GM19397 (cell line): ENCODE measurements around the gene CAMK4.

Experiments used
- ATAC-seq: cut with Tn5 transposase; IDR thresholded peaks from one replicate; pipeline ENCODE4 v1.9.1; 2021; ENCODE audit warnings: mild to moderate bottlenecking, moderate library complexity; ENCODE audit not compliant: unreplicated experiment

CAMK4 gene

GRCh38 chr5:111520908-111521307, 296.7 kb downstream of the CAMK4 start:
- ATAC-seq, result no peak

GRCh38 chr5:111528056-111528455, 303.9 kb downstream of the CAMK4 start:
- no peak for ATAC-seq

DNA sequence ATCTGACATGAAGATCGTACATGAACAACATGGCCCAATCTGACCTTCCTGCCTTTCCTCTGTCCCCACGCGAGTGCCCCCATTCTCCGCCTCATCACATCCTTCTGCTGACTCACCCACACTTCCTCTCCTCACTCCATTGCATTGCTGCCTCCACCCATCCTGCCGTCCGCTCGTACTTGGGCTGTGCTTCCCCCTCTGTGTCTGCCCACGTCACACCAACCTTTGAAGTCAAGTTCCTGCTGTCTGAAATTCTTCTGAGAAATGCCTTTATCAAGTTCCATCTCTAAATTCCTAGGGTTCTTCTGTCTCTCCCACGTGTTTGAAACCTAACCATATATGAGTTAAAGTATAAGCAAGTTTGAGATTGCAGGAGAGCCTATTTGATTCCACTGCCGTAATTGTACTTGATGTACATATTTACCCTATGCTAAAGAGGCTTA, 306.1 kb downstream of the CAMK4 start:
- ATAC-seq, result peak; percentile 95

GRCh38 chr5:111532886-111533582, 308.9 kb downstream of the CAMK4 start:
- no peak for ATAC-seq

DNA sequence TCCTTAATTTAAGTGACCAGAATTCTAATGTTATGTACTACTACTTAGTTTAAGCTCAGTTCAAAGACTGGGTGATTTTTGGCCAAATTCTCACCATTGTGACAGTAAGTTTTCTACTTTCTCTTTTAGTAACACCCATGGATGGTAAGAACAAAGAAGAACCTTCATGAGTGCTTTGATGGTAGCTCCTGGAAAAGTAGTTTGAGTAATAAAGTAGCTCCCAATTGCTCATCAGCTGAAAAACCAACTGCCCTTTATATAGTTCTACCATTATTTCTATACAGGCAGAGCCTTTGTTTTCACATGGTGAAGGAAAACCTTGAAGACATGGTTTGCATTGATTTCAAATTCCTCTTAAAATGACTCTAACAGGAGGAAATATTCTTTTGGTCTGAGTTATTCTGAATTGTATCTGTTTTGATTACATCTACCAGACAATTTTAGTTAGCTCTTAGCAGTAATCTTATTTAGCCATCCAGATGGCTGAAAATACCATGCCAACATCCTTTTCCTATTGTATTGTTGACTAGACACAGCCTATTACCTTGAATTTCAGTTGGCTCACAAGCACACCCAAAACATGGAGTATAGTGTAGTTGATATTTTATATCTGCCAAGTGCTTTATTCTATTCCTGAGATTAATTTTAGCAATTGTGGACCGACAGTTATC, 311.8 kb downstream of the CAMK4 start:
- ATAC-seq, result no peak

DNA sequence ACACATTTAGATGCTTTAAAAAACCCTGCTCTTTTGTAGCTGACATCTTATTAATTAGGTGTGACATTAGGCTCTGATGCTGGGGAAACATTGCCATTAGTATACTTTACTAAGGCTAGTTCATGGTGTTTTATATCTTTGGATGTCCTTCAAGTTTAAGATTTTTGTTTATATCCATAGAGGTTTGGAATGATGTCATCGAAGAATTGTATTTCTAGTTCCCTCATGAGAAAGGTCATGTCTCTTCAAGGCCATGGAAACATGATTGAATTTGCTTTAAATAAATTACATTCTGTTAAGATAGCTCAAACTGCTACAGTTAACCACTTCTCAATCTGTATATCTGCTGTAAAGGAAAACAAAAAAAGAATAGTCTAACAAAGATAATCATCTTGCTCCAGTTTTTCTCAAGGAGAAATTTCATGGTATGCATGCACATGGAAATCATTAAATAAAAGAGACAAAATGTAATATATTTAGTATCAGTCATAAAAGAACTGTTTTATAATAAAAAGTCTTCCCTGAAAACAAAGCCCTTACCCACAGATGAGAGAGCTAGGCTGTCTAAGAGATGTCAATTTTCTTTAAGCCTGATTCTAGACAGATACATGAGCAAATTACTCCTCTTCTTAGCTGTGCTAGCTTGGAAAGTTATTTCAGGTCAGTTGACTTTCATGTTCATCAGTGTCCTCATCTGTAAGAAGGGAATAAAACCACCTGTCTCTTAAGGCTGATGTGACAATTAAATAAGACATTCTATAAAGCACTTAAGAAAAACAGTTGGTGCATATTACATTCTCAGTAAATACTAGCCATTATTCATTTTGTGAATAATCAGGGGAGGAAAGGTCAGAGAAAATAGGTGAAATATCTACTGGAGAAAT, 313.2 kb downstream of the CAMK4 start:
- ATAC-seq, result no peak
